A673 (cell line): ENCODE measurements around the gene TCF3. TPM values are rescaled to one million over a fixed set of nuclear protein-coding genes. Genes with fewer than 3 reads are reported as not detected.

ENCODE experiments used
- BruUV-seq: library from RNA; stranded (reverse); fragments of 400-500 nt; replicated peaks from 2 replicates; lab custom pipeline; 2021; lab: Mats Ljungman, UMichigan
- CTCF ChIA-PET: fragments of 300-600 bp; sonication (Branson Sonifier 250); formaldehyde crosslinking; loops from one replicate; lab custom pipeline; 2022; ENCODE audit warnings: antibody characterized with exemption; lab: Charles Lee
- POLR2A ChIA-PET: fragments of 300-600 bp; sonication (Branson Sonifier 250); formaldehyde crosslinking; loops from one replicate; lab custom pipeline; 2022; ENCODE audit warnings: antibody characterized with exemption; ENCODE audit not compliant: low non-redundant PET; lab: Charles Lee
- DNase-seq: peaks from one replicate; pipeline ENCODE4 v3.0.0-alpha.2; 2015; ENCODE audit warnings: low spot score
- H3K27ac ChIP-seq: fragments of 200-600 bp; sonication (generic); 2 replicates; pipeline ENCODE4 v1.5.1; 2016; ENCODE audit warnings: mixed run types, low read depth, mild to moderate bottlenecking, mixed read lengths, antibody characterized with exemption, low read length; ENCODE audit not compliant: poor library complexity, severe bottlenecking
- H3K27me3 ChIP-seq: fragments of 200-600 bp; sonication (generic); replicated peaks from 2 replicates; pipeline ENCODE4 v1.6.1; 2017; ENCODE audit warnings: mixed run types, low read depth, mild to moderate bottlenecking, mixed read lengths, antibody characterized with exemption, low read length; ENCODE audit not compliant: insufficient read depth, poor library complexity
- H3K36me3 ChIP-seq: fragments of 200-600 bp; sonication (generic); 2 replicates; pipeline ENCODE4 v1.6.1; 2016; ENCODE audit warnings: mixed run types, mild to moderate bottlenecking, mixed read lengths, antibody characterized with exemption, low read length; ENCODE audit not compliant: insufficient read depth, poor library complexity, severe bottlenecking
- H3K4me1 ChIP-seq: fragments of 200-600 bp; sonication (generic); 2 replicates; pipeline ENCODE4 v1.6.1; 2017; ENCODE audit warnings: mixed run types, mild to moderate bottlenecking, mixed read lengths, antibody characterized with exemption, low read length; ENCODE audit not compliant: insufficient read depth, poor library complexity, severe bottlenecking
- H3K4me3 ChIP-seq: fragments of 200-600 bp; sonication (generic); 2 replicates; pipeline ENCODE4 v1.5.1; 2016; ENCODE audit warnings: low read depth, mixed run types, mild to moderate bottlenecking, mixed read lengths, low read length; ENCODE audit not compliant: poor library complexity, severe bottlenecking
- H3K9me3 ChIP-seq: fragments of 200-600 bp; sonication (generic); 2 replicates; pipeline ENCODE4 v1.6.1; 2016; ENCODE audit warnings: mixed run types, low read depth, mild to moderate bottlenecking, mixed read lengths, antibody characterized with exemption, low read length; ENCODE audit not compliant: poor library complexity, severe bottlenecking
- CTCF ChIP-seq: fragments of 300-800, 200-600 bp; sonication (generic); conservative IDR thresholded peaks from 2 replicates; pipeline ENCODE4 v1.5.1; 2017; ENCODE audit warnings: low read depth, mild to moderate bottlenecking, antibody characterized with exemption, low read length, moderate library complexity, mixed read lengths
- EZH2 ChIP-seq: fragments of 200-600 bp; sonication (generic); IDR thresholded peaks from 2 replicates; pipeline ENCODE4 v1.6.1; 2017; ENCODE audit warnings: borderline replicate concordance, low read depth, mild to moderate bottlenecking, mixed read lengths, antibody characterized with exemption, low read length; ENCODE audit not compliant: poor library complexity, severe bottlenecking
- intact Hi-C: fragments of 100-400 bp; cut with micrococcal nuclease; formaldehyde crosslinking; loops from one replicate; pipeline ENCODE4 v1.10.0; 2022; ENCODE audit not compliant: unreplicated experiment
- total RNA-seq: library from RNA; stranded (reverse); gene quantifications from 2 replicates; pipeline ENCODE4 v1.2.3, GENCODE V29; 2021

TCF3 gene
- total RNA-seq, 1 experiment from 2014 or later, result 333 TPM

- H3K27ac ChIP-seq, result no peak overlapping the region
- CTCF ChIA-PET, result no interaction called here
- no peak for TF ChIP-seq EZH2
- no peak for TF ChIP-seq CTCF
- no peaks in the 10 kb centered on the region for H3K9me3 ChIP-seq
- intact Hi-C loops, result no loop called here
- no TSS peak for BruUV-seq
- H3K4me3 ChIP-seq, result no peak overlapping the region
- H3K36me3 ChIP-seq, result no peaks in the 10 kb centered on the region
- peaks cover 7% of the 10 kb centered on the region for H3K4me1 ChIP-seq
- POLR2A ChIA-PET, result no interaction called here
- DNase-seq, result no peak
- no peaks in the 10 kb centered on the region for H3K27me3 ChIP-seq
These were observed 82.4 kb downstream of the TCF3 start for GRCh38 chr19:1569997-1570396.

- peak; percentile 84 for DNase-seq
- no TSS peak for BruUV-seq
- intact Hi-C loops, result no loop called here
- CTCF ChIA-PET, result interaction anchor here (0.6 kb wide), 1 partner anchor 15 kb away, joined by 7 read pairs; no protein-coding TSS in a partner anchor
- peak within 1 kb of the TSS; percentile 96 for H3K27ac ChIP-seq
- no peaks in the 10 kb centered on the region for H3K9me3 ChIP-seq
- POLR2A ChIA-PET, result no interaction called here
- no peaks in the 10 kb centered on the region for H3K27me3 ChIP-seq
- H3K4me1 ChIP-seq, result peaks cover 7% of the 10 kb centered on the region
- H3K4me3 ChIP-seq, result peak within 1 kb of the TSS; percentile 96
- TF ChIP-seq EZH2 (no peak), CTCF (no peak)
- H3K36me3 ChIP-seq, result peaks cover 2% of the 10 kb centered on the region
These were observed 83.9 kb downstream of the TCF3 start, which contains the start of gene MEX3D for GRCh38 chr19:1568320-1569019. MEX3D (minus strand) TSS chr19:1568325; CDS start chr19:1568058, 267 bp downstream.

GRCh38 chr19:1567848-1568227 is 84.6 kb downstream of the TCF3 start:
- BruUV-seq, result no TSS peak
- TF ChIP-seq EZH2 (no peak), CTCF (no peak)
- no peak overlapping the region for H3K27ac ChIP-seq
- POLR2A ChIA-PET, result no interaction called here
- intact Hi-C loops, result no loop called here
- H3K4me1 ChIP-seq, result peaks cover 7% of the 10 kb centered on the region
- CTCF ChIA-PET, result interaction anchor here (0.6 kb wide), 1 partner anchor 16 kb away, joined by 7 read pairs; no protein-coding TSS in a partner anchor
- H3K27me3 ChIP-seq, result no peaks in the 10 kb centered on the region
- H3K36me3 ChIP-seq, result peaks cover 4% of the 10 kb centered on the region
- peak overlapping the region; percentile 96 for H3K4me3 ChIP-seq
- no peak for DNase-seq
- H3K9me3 ChIP-seq, result no peaks in the 10 kb centered on the region
